SK-N-SH (cell line): Measurements from ENCODE around the gene CHPF2.

Experiments
- CTCF ChIP-seq: fragments of 200-600 bp; sonication (generic); IDR thresholded peaks from 2 replicates; pipeline ENCODE4 v1.6.1; 2017; ENCODE audit warnings: antibody characterized with exemption, mild to moderate bottlenecking, moderate library complexity
- EZH2phosphoT487 ChIP-seq: fragments of 200-600 bp; sonication (generic); IDR thresholded peaks from 2 replicates; pipeline ENCODE4 v1.6.1; 2017; ENCODE audit warnings: low read depth, mixed run types, mild to moderate bottlenecking, antibody characterized with exemption, moderate library complexity, borderline replicate concordance
- RAD21 ChIP-seq: IDR thresholded peaks from 2 replicates; pipeline ENCODE4 v1.6.1; 2012; ENCODE audit warnings: mild to moderate bottlenecking, low read length
- TAF1 ChIP-seq: IDR thresholded peaks from 2 replicates; pipeline ENCODE4 v1.6.1; 2012; ENCODE audit warnings: low read depth, mild to moderate bottlenecking, low read length, moderate library complexity, borderline replicate concordance
- USF1 ChIP-seq: IDR thresholded peaks from 2 replicates; pipeline ENCODE4 v1.4.0; 2012; ENCODE audit warnings: low read depth, borderline replicate concordance

- TF ChIP-seq RAD21 (no peak), TAF1 (no peak), USF1 (no peak), EZH2phosphoT487 (no peak), CTCF (no peak)
These were observed 3.0 kb upstream of the CHPF2 start for GRCh38 chr7:151229249-151229648.
